ENCODE measurements around the gene HOXB5. TPM values are rescaled to one million over a fixed set of nuclear protein-coding genes. Genes with fewer than 3 reads are reported as not detected.

HOXB5 gene
- total and polyA plus RNA-seq, 8 donors, result 3.3 to 37.5 (median 28.9) TPM

GRCh38 chr17:48611213-48611612 is 17.6 kb upstream of the HOXB5 start:
- DNase-seq, result no peak
- Histone ChIP-seq H3K36me3 (no peaks in the 10 kb centered on the region), H3K27me3 (peaks cover 86 to 100% of the 10 kb centered on the region in 2 donors), H3K4me1 (peaks cover 0 to 49% of the 10 kb centered on the region in 2 donors), H3K27ac (peak overlapping the region; percentile 71 to 82), H3K9me3 (no peaks in the 10 kb centered on the region), H3K4me3 (peak overlapping the region; percentile 41 to 48)
- no peak for TF ChIP-seq CTCF (IDR thresholded peaks at IDR 0.05)
- intact Hi-C loops (cut with DNase I), result no loop called here
- ATAC-seq, result peak; percentile 7

- ATAC-seq, result peak; percentile 52
- H3K9me3 ChIP-seq, result no peaks in the 10 kb centered on the region
- peaks cover 0 to 49% of the 10 kb centered on the region in 2 donors for H3K4me1 ChIP-seq
- TF ChIP-seq CTCF (IDR thresholded peaks at IDR 0.05), result no peak
- peaks cover 86 to 100% of the 10 kb centered on the region in 2 donors for H3K27me3 ChIP-seq
- H3K36me3 ChIP-seq, result no peaks in the 10 kb centered on the region
- peak in 3 of 4 donors; percentile 72 to 83 (median 73) for DNase-seq
- peak within 1 kb of the TSS; percentile 41 to 48 for H3K4me3 ChIP-seq
- intact Hi-C loops (cut with DNase I), result no loop called here
- peak within 1 kb of the TSS; percentile 71 to 82 for H3K27ac ChIP-seq
Observed at GRCh38 chr17:48610282-48611211, 17.0 kb upstream of the HOXB5 start, which contains the start of gene HOXB7. TSS of gene HOXB7 (minus strand) at chr17:48611017. CDS start at chr17:48610918, 99 bp downstream.

- Histone ChIP-seq H3K4me3 (peak overlapping the region; percentile 41 to 48), H3K9me3 (no peaks in the 10 kb centered on the region), H3K27ac (no peak overlapping the region), H3K27me3 (peaks cover 87 to 100% of the 10 kb centered on the region in 2 donors), H3K36me3 (no peaks in the 10 kb centered on the region), H3K4me1 (peaks cover 0 to 49% of the 10 kb centered on the region in 2 donors)
- intact Hi-C loops (cut with DNase I), result no loop called here
- TF ChIP-seq CTCF (IDR thresholded peaks at IDR 0.05), result no peak
- DNase-seq (no peak), ATAC-seq (no peak)
Observed at GRCh38 chr17:48609759-48610281, 16.2 kb upstream of the HOXB5 start.

- TF ChIP-seq CTCF (IDR thresholded peaks at IDR 0.05), result no peak
- no peaks in the 10 kb centered on the region for H3K36me3 ChIP-seq
- ATAC-seq (no peak), DNase-seq (no peak)
- H3K4me1 ChIP-seq, result peaks cover 0 to 45% of the 10 kb centered on the region in 2 donors
- intact Hi-C loops (cut with DNase I), result no loop called here
- H3K27me3 ChIP-seq, result peaks cover 84 to 100% of the 10 kb centered on the region in 2 donors
- H3K27ac ChIP-seq, result no peak overlapping the region
- H3K9me3 ChIP-seq, result no peaks in the 10 kb centered on the region
- H3K4me3 ChIP-seq, result no peak overlapping the region
Observed at GRCh38 chr17:48609033-48609432, 15.5 kb upstream of the HOXB5 start.

GRCh38 chr17:48608494-48608834 is 14.9 kb upstream of the HOXB5 start:
- no peaks in the 10 kb centered on the region for H3K36me3 ChIP-seq
- H3K4me1 ChIP-seq, result peaks cover 0 to 41% of the 10 kb centered on the region in 2 donors
- peaks cover 84 to 100% of the 10 kb centered on the region in 2 donors for H3K27me3 ChIP-seq
- H3K9me3 ChIP-seq, result no peaks in the 10 kb centered on the region
- intact Hi-C loops (cut with DNase I), result no loop called here
- ATAC-seq, result no peak
- H3K27ac ChIP-seq, result no peak overlapping the region
- no peak for DNase-seq
- no peak overlapping the region for H3K4me3 ChIP-seq
- TF ChIP-seq CTCF (IDR thresholded peaks at IDR 0.05), result no peak

All from left lung (tissue), 10 donors.